Stimulated activated CD4-positive, alpha-beta T cell treated with anti-CD3 and anti-CD28 coated beads, Interleukin-12 subunit alpha, Interleukin-12 subunit beta, amount 100 ng/mL, for 24 hours (primary cell): ENCODE measurements around the gene ATP4A.

ENCODE experiments used
- DNase-seq, 2 experiments: peaks; one replicate each; pipeline ENCODE4 v3.0.0-alpha.2; 2020; ENCODE audit warnings: low read depth in 2 of 2

The ATP4A gene

GRCh38 chr19:35549174-35549788 is 14.2 kb downstream of the ATP4A start:
- DNase-seq = peak in 1 of 2 experiments; percentile 41

GRCh38 chr19:35546532-35546931 is 16.9 kb downstream of the ATP4A start:
- no peak for DNase-seq

GRCh38 chr19:35545855-35546381 is 17.5 kb downstream of the ATP4A start:
- peak; percentile 52 to 75 for DNase-seq

- DNase-seq = peak; percentile 74 to 81
These were observed 18.2 kb downstream of the ATP4A start, which contains the start of gene TMEM147 for GRCh38 chr19:35545001-35545854. Gene TMEM147, plus strand, starts transcription at chr19:35545626. Its CDS starts 114 bp downstream, at chr19:35545740.

GRCh38 chr19:35544110-35544802 is 19.2 kb downstream of the ATP4A start:
- DNase-seq = no peak

- DNase-seq = no peak
These were observed 20.0 kb downstream of the ATP4A start for GRCh38 chr19:35543280-35544109.

GRCh38 chr19:35542209-35542608 is 21.2 kb downstream of the ATP4A start:
- DNase-seq = no peak

GRCh38 chr19:35540356-35540927 is 23.0 kb downstream of the ATP4A start:
- no peak for DNase-seq

GRCh38 chr19:35539850-35540249 is 23.6 kb downstream of the ATP4A start:
- DNase-seq = no peak

- no peak for DNase-seq
These were observed 24.1 kb downstream of the ATP4A start for GRCh38 chr19:35539314-35539713.

- DNase-seq = no peak
These were observed 28.5 kb downstream of the ATP4A start for GRCh38 chr19:35534803-35535480.

- DNase-seq = peak in 1 of 2 experiments; percentile 15
These were observed 29.6 kb downstream of the ATP4A start for GRCh38 chr19:35533822-35534392.

GRCh38 chr19:35533201-35533821 is 30.1 kb downstream of the ATP4A start, which contains the start of gene GAPDHS:
Gene GAPDHS, plus strand, starts transcription at chr19:35533456. Its CDS starts 72 bp downstream, at chr19:35533528.
- no peak for DNase-seq

GRCh38 chr19:35531291-35531690 is 32.2 kb downstream of the ATP4A start:
- no peak for DNase-seq

- no peak for DNase-seq
These were observed 33.9 kb downstream of the ATP4A start for GRCh38 chr19:35529241-35530218.

GRCh38 chr19:35528218-35529038 is 35.0 kb downstream of the ATP4A start, which contains the start of gene SBSN:
Gene SBSN, minus strand, starts transcription at chr19:35528311. Its CDS starts 30 bp downstream, at chr19:35528281.
- no peak for DNase-seq

- DNase-seq = no peak
These were observed 37.6 kb downstream of the ATP4A start for GRCh38 chr19:35525873-35526272.
